ENCODE measurements around the gene COL23A1.

Gene COL23A1

DNA sequence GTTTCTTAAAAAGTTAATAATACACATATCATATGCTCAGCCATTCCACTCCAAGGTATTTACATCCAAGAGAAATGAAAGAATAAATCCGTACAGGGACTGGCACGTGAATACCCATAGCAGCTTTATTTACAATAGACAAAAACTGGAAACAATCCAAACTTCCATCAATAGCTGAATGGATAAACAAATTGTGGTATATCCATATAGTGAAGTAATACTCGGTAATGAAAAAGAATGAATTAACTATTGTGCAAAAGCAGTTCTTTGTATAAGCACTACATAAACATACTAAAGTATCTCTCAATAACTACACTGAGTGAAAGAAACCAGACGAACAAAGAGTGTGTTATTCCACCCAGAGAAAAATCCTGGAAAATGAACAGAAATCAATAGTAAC is 17.6 kb downstream of the COL23A1 start:
- TF ChIP-seq, protein P1, sequence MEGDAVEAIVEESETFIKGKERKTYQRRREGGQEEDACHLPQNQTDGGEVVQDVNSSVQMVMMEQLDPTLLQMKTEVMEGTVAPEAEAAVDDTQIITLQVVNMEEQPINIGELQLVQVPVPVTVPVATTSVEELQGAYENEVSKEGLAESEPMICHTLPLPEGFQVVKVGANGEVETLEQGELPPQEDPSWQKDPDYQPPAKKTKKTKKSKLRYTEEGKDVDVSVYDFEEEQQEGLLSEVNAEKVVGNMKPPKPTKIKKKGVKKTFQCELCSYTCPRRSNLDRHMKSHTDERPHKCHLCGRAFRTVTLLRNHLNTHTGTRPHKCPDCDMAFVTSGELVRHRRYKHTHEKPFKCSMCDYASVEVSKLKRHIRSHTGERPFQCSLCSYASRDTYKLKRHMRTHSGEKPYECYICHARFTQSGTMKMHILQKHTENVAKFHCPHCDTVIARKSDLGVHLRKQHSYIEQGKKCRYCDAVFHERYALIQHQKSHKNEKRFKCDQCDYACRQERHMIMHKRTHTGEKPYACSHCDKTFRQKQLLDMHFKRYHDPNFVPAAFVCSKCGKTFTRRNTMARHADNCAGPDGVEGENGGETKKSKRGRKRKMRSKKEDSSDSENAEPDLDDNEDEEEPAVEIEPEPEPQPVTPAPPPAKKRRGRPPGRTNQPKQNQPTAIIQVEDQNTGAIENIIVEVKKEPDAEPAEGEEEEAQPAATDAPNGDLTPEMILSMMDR (IDR thresholded peaks at IDR 0.05; ENCODE audit: low read depth, low read length, missing control alignments) = no peak
- no peak overlapping the region for H3K4me3 ChIP-seq (ENCODE audit: low read depth, low read length)
- no peak for DNase-seq (ENCODE audit: low read depth)

DNA sequence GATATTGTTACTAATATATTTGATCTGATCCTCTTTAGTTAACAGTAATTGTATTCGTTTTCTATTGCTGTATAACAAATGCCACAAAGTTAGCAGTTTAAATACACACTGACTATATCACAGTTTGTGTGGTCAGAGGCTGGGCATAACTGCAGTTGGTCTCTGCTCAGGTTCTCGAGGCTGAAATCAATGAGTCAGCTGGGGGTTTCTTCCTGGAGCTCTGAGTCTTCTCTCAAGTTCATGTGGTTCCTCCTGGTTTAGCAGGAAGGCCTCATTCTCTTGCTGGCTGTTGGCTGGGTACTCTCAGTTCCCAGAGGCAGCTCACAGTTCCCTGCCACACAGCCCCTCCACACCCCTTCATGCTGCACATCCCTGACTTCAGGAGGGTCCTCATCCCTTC is 20.7 kb downstream of the COL23A1 start:
- no peak overlapping the region for H3K4me3 ChIP-seq (ENCODE audit: low read depth, low read length)
- no peak for DNase-seq (ENCODE audit: low read depth)
- TF ChIP-seq, protein P1 (IDR thresholded peaks at IDR 0.05; ENCODE audit: low read depth, low read length, missing control alignments) = no peak

DNA sequence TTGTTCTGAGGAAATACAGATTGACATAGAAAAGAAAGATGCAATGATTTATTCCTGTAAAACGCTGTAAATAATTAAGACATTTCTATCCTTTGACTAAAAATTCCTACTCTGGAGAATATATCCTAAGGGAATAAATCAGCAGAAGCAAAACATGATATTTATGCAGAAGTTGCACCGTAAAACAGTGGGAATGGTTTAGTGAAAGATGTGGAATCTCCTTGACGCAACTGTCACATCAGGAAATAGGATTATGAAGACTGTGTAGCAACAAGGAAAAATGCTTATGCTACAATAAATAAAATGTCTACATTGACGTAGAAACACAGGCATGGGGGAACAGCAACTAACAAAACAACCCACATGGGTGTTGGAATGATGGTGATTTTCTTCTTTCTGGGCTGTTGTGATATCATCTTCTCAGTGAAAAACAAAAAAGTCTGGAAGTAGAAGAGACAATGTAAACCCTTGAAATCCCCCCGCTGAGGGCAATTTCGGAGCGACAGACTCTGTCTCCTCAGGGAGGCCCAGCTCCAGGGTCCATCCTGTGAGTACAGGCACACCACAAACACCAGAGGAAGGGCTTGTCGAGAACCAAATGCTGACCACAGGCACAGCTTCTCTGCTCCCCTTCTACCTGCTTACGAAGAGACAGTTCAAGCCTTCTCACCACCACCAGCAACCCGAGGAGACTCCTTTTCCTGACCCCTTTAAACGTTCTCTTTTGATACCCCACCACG is 25.2 kb downstream of the COL23A1 start:
- no peak overlapping the region for H3K4me3 ChIP-seq (ENCODE audit: low read depth, low read length)
- TF ChIP-seq, protein P1 (IDR thresholded peaks at IDR 0.05; ENCODE audit: low read depth, low read length, missing control alignments) = no peak
- no peak for DNase-seq (ENCODE audit: low read depth)

DNA sequence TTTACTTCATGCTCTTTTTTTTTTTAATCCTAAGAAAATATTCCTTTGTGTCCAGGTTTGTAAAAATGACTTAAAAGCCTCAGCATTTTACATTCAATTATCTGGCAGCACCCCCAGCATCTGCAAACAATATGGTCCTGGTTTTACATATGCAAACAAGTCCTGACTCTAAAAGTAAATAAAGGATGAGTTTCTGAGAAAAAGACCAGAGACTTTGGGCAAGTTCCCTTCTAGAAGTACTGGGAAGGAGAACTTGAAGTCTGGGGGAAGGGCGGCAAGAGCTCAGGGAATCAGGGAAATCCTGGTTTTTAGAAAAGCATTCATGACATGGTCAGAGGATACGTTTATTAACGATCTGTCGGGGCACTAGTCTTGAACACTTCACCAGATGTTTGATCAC is 25.8 kb downstream of the COL23A1 start:
- no peak overlapping the region for H3K4me3 ChIP-seq (ENCODE audit: low read depth, low read length)
- TF ChIP-seq, protein P1 (IDR thresholded peaks at IDR 0.05; ENCODE audit: low read depth, low read length, missing control alignments) = no peak
- no peak for DNase-seq (ENCODE audit: low read depth)

DNA sequence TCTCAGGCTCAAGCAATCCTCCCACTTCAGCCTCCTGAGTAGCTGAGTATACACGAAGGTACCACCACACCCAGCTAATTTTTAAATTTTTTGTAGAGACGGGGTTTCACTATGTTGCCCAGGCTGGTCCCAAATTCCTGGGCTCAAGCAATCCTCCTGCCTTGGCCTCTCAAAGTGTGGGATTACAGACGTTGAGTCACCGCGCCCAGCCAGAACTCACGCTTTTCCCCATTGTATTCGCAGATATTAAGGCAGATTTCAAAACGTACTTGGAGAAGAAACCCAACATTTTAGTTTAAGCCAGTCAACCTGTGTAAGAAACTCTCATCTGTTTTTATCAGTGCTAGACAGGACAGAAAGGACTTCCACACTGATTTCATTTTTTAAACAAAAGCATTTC is 26.6 kb downstream of the COL23A1 start:
- no peak overlapping the region for H3K4me3 ChIP-seq (ENCODE audit: low read depth, low read length)
- TF ChIP-seq, protein P1 (IDR thresholded peaks at IDR 0.05; ENCODE audit: low read depth, low read length, missing control alignments) = no peak
- DNase-seq (ENCODE audit: low read depth) = no peak

DNA sequence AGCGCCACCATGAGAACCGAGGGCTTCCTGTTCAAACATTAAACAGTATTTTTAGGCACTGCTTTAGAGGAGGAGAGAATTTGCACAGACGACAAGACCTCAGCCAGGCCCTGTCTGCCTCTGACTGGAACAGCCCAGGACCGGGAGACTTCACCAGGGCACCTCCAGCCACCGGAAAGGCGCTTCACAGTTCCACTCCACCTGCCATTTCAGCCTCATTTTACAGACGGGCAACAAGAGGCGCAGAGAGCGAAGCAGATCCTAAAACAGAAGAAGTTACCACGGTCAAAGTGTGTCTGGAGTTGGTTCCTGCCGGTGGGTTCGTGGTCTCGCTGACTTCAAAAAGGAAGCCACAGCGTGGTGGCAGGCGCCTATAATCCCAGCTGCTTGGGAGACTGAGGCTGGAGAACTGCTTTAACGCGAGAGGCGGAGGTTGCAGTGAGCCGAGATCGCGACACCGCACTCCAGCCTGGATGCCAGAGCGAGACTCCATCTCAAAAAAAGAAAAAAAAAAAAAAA is 28.4 kb downstream of the COL23A1 start:
- no peak overlapping the region for H3K4me3 ChIP-seq (ENCODE audit: low read depth, low read length)
- TF ChIP-seq, protein P1 (IDR thresholded peaks at IDR 0.05; ENCODE audit: low read depth, low read length, missing control alignments) = no peak
- no peak for DNase-seq (ENCODE audit: low read depth)

DNA sequence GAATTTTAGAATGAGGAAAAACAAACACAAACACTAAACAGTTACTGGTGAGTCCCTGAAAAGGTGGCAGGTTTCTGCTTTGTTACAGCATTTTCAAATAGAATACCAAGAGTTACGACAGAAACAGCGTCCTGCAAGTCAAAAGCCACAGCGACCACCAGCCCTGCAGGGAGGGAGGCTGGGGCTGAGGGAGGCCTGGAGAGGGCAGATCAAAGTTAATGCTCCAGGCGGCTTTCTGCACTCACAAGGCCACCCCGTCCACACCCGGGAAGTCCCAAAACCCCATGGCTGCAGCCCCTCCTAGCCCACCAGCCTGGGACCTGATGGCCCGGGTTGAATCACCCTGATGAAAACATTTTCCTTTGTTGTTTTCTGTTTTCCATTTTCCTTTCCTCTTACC is 29.3 kb downstream of the COL23A1 start:
- TF ChIP-seq, protein P1 (IDR thresholded peaks at IDR 0.05; ENCODE audit: low read depth, low read length, missing control alignments) = no peak
- H3K4me3 ChIP-seq (ENCODE audit: low read depth, low read length) = no peak overlapping the region
- DNase-seq (ENCODE audit: low read depth) = no peak
